Vagina (tissue), 2 donors: ENCODE measurements around the gene FBXW10.
"Not testable (repeated sequence)": the region's sequence is repeated elsewhere in the genome, so short reads cannot be mapped to it uniquely, and the experiment has no call there.

ENCODE experiments used
- CTCF ChIP-seq, 3 experiments: fragments of 450-650 bp in 2 of 3; fragments of 200-600 bp in 1 of 3; sonication (generic) in 1 of 3; IDR thresholded peaks; one replicate each; pipeline ENCODE4 v1.5.1; 2017 to 2019; ENCODE audit warnings: antibody characterized with exemption in 3 of 3, mild to moderate bottlenecking in 2 of 3, moderate library complexity in 2 of 3
- POLR2A ChIP-seq, 2 donors: fragments of 450-650 bp; IDR thresholded peaks; one replicate each; pipeline ENCODE4 v1.6.1; 2017; ENCODE audit warnings: antibody characterized with exemption in 2 of 2, mild to moderate bottlenecking in 2 of 2, moderate library complexity in 2 of 2

DNA sequence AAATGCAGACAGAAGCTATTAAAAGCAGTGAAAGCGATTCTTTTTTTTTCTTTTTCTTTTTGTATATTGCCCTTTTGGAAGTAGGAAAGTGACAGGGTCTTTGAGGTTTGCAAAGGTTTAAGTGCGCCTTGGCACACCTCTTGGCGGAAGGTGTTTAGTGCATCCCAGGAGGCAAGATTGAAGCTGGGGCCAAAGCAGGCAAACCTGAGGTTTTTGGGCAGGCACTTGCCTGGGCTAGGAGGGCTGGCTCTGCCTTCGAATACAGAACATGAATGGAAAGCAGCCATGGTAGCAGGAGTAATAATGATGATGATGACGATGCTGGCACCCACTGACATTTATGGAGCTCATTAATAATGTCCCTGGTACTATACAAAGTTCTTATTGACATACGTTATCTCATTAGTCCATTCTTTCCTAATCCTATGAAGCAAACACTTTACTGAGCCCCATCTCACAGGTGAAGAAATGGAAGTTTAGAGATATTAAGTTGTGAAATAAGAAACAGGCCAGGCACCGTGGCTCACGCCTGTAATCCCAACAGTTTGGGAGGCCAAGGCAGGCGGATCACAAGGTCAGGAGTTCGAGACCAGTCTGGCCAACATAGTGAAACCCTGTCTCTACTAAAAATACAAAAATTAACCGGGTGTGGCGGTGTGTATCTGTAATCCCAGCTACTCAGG lies 24.3 kb upstream of the FBXW10 start:
- not testable (repeated sequence) for TF ChIP-seq CTCF, POLR2A (IDR thresholded peaks at IDR 0.05)
